DOHH2 (cell line): ENCODE measurements around the gene ASAP2.

ENCODE experiments used
- H3F3A ChIP-seq: fragments of 200-600 bp; sonication (generic), shearing (Covaris generic); 2 replicates; pipeline ENCODE4 v1.6.0; 2016; ENCODE audit warnings: antibody characterized with exemption, mild to moderate bottlenecking; ENCODE audit not compliant: control insufficient read depth, insufficient read depth
- H3K27ac ChIP-seq: fragments of 200-600 bp; sonication (generic); 2 replicates; pipeline ENCODE4 v1.5.1; 2014; ENCODE audit warnings: low read depth, mild to moderate bottlenecking, low read length, moderate library complexity
- H3K27me3 ChIP-seq: fragments of 200-600 bp; sonication (generic); 2 replicates; pipeline ENCODE4 v1.6.1; 2014; ENCODE audit warnings: mild to moderate bottlenecking, low read length, mixed read lengths; ENCODE audit not compliant: control insufficient read depth
- H3K36me3 ChIP-seq: fragments of 200-600 bp; sonication (generic); 2 replicates; pipeline ENCODE4 v1.6.1; 2014; ENCODE audit warnings: mild to moderate bottlenecking, low read length, moderate library complexity, mixed read lengths; ENCODE audit not compliant: control insufficient read depth
- H3K4me1 ChIP-seq: fragments of 200-600 bp; sonication (generic); 2 replicates; pipeline ENCODE4 v1.6.1; 2014; ENCODE audit warnings: mild to moderate bottlenecking, low read length, mixed read lengths; ENCODE audit not compliant: control insufficient read depth
- H3K4me2 ChIP-seq: fragments of 200-600 bp; sonication (generic); 2 replicates; pipeline ENCODE4 v1.6.0; 2014; ENCODE audit warnings: mild to moderate bottlenecking, low read length, moderate library complexity
- H3K4me3 ChIP-seq: fragments of 200-600 bp; sonication (generic); 2 replicates; pipeline ENCODE4 v1.5.1; 2014; ENCODE audit warnings: mild to moderate bottlenecking, low read length, mixed read lengths
- H3K79me2 ChIP-seq: fragments of 200-600 bp; sonication (generic); 2 replicates; pipeline ENCODE4 v1.6.1; 2014; ENCODE audit warnings: mild to moderate bottlenecking, low read length, mixed read lengths; ENCODE audit not compliant: control insufficient read depth
- H3K9me2 ChIP-seq: fragments of 200-600 bp; sonication (generic); replicated peaks from 2 replicates; pipeline ENCODE4 v1.6.1; 2014; ENCODE audit warnings: mild to moderate bottlenecking, low read length, mixed read lengths; ENCODE audit not compliant: control insufficient read depth
- H3K9me3 ChIP-seq: fragments of 200-600 bp; sonication (generic); 2 replicates; pipeline ENCODE4 v1.6.1; 2014; ENCODE audit warnings: antibody characterized with exemption, low read length, mixed read lengths; ENCODE audit not compliant: control insufficient read depth, insufficient read depth
- H4K20me1 ChIP-seq: fragments of 200-600 bp; sonication (generic); 2 replicates; pipeline ENCODE4 v1.6.0; 2014; ENCODE audit warnings: low read depth, mild to moderate bottlenecking, antibody characterized with exemption, low read length, moderate library complexity; ENCODE audit not compliant: control insufficient read depth, insufficient read depth
- CTCF ChIP-seq: fragments of 200-600 bp; sonication (generic); IDR thresholded peaks from one replicate; pipeline ENCODE4 v1.5.1; 2014; ENCODE audit warnings: antibody characterized with exemption, mild to moderate bottlenecking, low read depth, low read length; ENCODE audit not compliant: poor library complexity, severe bottlenecking
- EZH2phosphoT487 ChIP-seq: fragments of 200-600 bp; sonication (generic); IDR thresholded peaks from 2 replicates; pipeline ENCODE4 v1.6.1; 2017; ENCODE audit warnings: borderline replicate concordance, mild to moderate bottlenecking, antibody characterized with exemption, low read length, moderate library complexity, mixed read lengths

Gene ASAP2

GRCh38 chr2:9250091-9250490 lies 43.5 kb downstream of the ASAP2 start:
- Histone ChIP-seq H3K36me3 (no peaks in the 10 kb centered on the region), H3K4me1 (no peaks in the 10 kb centered on the region), H4K20me1 (no peaks in the 10 kb centered on the region), H3K27me3 (peaks cover 4% of the 10 kb centered on the region; the same call in 1 of the 2 replicates), H3K4me2 (no peak overlapping the region), H3K27ac (no peak overlapping the region), H3K9me3 (no peaks in the 10 kb centered on the region), H3K4me3 (no peak overlapping the region), H3K79me2 (no peaks in the 10 kb centered on the region), H3K9me2 (no peaks in the 10 kb centered on the region), H3F3A (no peaks in the 10 kb centered on the region)
- TF ChIP-seq EZH2phosphoT487: no peak
- TF ChIP-seq CTCF: no peak

GRCh38 chr2:9250498-9251153 lies 44.0 kb downstream of the ASAP2 start:
- Histone ChIP-seq H3K4me2 (no peak overlapping the region), H3K9me2 (no peaks in the 10 kb centered on the region), H3F3A (no peaks in the 10 kb centered on the region), H3K9me3 (no peaks in the 10 kb centered on the region), H3K27ac (no peak overlapping the region), H3K27me3 (peaks cover 4% of the 10 kb centered on the region; the same call in 1 of the 2 replicates), H3K36me3 (no peaks in the 10 kb centered on the region), H4K20me1 (no peaks in the 10 kb centered on the region), H3K4me1 (no peaks in the 10 kb centered on the region), H3K79me2 (no peaks in the 10 kb centered on the region), H3K4me3 (no peak overlapping the region)
- TF ChIP-seq EZH2phosphoT487 (no peak), CTCF (no peak)

DNA sequence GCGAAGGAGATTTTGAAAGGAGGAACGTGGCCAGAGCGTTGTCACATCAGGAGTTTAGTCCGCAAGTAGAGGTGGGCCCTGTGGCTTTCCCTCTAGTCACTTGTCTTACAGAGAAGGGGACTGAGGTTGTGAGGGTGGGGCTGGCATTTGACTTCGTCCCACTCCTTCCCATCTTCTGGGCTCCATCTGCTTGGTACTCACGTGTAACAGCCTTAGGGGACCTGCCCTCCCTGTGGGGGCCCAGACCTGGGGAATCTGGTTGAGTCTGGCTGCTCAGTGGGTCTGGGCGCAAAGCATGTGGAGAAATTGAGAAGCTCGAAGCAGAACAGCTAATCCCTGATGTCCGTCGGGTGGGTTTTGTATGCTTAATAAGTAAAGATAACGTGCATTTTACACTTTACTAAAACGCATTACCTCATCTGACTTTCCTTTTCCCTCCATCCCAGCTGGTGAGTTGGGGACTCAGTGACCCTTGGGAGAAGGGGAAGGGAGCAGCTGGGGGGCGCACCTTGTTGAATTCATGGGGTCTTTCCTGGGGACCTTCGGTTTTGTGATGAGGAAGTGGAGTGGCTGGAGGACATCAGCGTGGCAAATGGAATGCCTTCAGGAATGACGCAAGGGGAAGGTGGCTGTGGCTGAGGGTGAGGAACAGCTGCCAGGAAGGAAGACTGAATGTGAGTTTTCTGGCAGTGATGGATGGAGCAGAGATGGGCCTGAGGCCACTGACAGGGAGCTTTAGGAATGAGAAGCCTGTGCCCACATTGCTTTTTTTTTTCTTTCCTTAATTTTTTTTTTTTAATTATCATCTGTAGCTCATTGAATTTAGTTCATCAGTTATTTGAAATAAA lies 44.8 kb downstream of the ASAP2 start:
- no peaks in the 10 kb centered on the region for H3K79me2 ChIP-seq

More for the DNA sequence above, 44.8 kb downstream of the ASAP2 start:
- TF ChIP-seq EZH2phosphoT487 (no peak), CTCF (no peak)
- H3K27me3 ChIP-seq: peaks cover 4% of the 10 kb centered on the region; the same call in 1 of the 2 replicates
- H3K4me2 ChIP-seq: no peak overlapping the region
- no peaks in the 10 kb centered on the region for H3K36me3 ChIP-seq
- H3K4me3 ChIP-seq: no peak overlapping the region
- no peaks in the 10 kb centered on the region for H3K4me1 ChIP-seq
- H3K27ac ChIP-seq: no peak overlapping the region
- H4K20me1 ChIP-seq: no peaks in the 10 kb centered on the region
- H3K9me3 ChIP-seq: no peaks in the 10 kb centered on the region
- H3F3A ChIP-seq: no peaks in the 10 kb centered on the region
- no peaks in the 10 kb centered on the region for H3K9me2 ChIP-seq
